Astrocyte of the cerebellum (primary cell): ENCODE data around the gene AVEN.
"Not testable (repeated sequence)": the region's sequence is repeated elsewhere in the genome, so short reads cannot be mapped to it uniquely, and the experiment has no call there.

Experiments
- DNase-seq: peaks from one replicate; pipeline ENCODE4 v3.0.0-alpha.2; 2011; ENCODE audit warnings: low read depth
- H3K4me3 ChIP-seq: 2 replicates; pipeline ENCODE4 v1.5.1; 2011; ENCODE audit warnings: mild to moderate bottlenecking, low read depth, low read length, moderate library complexity
- in situ Hi-C: cut with HindIII; loops from 2 replicates; pipeline ENCODE4 v1.10.0; 2017; ENCODE audit warnings: low sequenced_read_pairs
- TF ChIP-seq, protein P1 (sequence below): IDR thresholded peaks from 2 replicates; pipeline ENCODE4 v1.5.1; 2012; ENCODE audit warnings: low read length, low read depth, moderate library complexity, mild to moderate bottlenecking; ENCODE audit errors: missing control alignments

Gene AVEN

GRCh38 chr15:34012461-34013028 is 26.5 kb downstream of the AVEN start:
- H3K4me3 ChIP-seq: no peak overlapping the region
- TF ChIP-seq, protein P1, sequence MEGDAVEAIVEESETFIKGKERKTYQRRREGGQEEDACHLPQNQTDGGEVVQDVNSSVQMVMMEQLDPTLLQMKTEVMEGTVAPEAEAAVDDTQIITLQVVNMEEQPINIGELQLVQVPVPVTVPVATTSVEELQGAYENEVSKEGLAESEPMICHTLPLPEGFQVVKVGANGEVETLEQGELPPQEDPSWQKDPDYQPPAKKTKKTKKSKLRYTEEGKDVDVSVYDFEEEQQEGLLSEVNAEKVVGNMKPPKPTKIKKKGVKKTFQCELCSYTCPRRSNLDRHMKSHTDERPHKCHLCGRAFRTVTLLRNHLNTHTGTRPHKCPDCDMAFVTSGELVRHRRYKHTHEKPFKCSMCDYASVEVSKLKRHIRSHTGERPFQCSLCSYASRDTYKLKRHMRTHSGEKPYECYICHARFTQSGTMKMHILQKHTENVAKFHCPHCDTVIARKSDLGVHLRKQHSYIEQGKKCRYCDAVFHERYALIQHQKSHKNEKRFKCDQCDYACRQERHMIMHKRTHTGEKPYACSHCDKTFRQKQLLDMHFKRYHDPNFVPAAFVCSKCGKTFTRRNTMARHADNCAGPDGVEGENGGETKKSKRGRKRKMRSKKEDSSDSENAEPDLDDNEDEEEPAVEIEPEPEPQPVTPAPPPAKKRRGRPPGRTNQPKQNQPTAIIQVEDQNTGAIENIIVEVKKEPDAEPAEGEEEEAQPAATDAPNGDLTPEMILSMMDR: no peak
- in situ Hi-C loops: no loop called here
- DNase-seq: no peak

DNA sequence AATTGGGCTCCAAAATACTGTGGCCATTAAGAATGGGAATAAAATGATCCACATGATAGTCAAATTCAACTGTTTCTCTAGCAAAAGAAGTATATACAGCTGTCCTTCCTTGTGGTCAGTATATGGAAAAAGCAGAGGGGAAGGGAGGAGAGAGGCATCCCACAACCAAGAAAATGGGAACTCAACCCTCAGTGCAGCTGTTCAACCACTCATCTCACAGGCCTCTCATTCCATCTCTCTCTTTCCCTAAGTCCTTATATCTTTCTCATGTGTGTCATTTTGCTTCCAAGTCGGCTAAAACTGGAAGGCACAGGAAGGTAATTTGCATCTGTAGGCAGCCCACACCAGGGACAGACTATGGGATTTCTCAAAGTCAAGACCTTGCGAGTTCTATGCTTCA is 27.5 kb downstream of the AVEN start:
- in situ Hi-C loops: no loop called here
- H3K4me3 ChIP-seq: no peak overlapping the region
- DNase-seq: no peak
- TF ChIP-seq, protein P1: no peak

- in situ Hi-C loops: no loop called here
- no peak for DNase-seq
- H3K4me3 ChIP-seq: no peak overlapping the region
- TF ChIP-seq, protein P1: no peak
Measured at GRCh38 chr15:34010921-34011320, 28.1 kb downstream of the AVEN start.

- no peak overlapping the region for H3K4me3 ChIP-seq
- no peak for DNase-seq
- TF ChIP-seq, protein P1: no peak
- in situ Hi-C loops: no loop called here
Measured at GRCh38 chr15:34009656-34010055, 29.3 kb downstream of the AVEN start.

- in situ Hi-C loops: no loop called here
- no peak for DNase-seq
- TF ChIP-seq, protein P1: no peak
- no peak overlapping the region for H3K4me3 ChIP-seq
Measured at GRCh38 chr15:34006381-34006780, 32.6 kb downstream of the AVEN start.

- in situ Hi-C loops: no loop called here
Measured at GRCh38 chr15:34001536-34001935, 37.5 kb downstream of the AVEN start.

DNA sequence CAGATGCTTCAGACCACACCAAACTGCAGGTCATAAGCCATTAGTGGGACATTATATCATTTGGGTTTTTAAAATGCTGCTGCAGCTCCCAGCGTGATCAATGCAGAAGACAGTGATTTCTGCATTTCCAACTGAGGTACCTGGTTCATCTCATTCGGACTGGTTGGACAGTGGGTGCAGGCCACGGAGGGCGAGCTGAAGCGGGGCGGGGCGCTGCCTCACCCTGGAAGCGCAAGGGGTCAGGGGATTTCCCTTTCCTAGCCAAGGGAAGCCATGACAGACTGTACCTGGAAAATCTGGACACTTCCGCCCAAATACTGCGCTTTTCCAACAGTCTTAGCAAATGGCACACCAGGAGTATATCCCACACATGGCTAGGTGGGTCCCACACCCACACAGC is 43.3 kb downstream of the AVEN start:
- H3K4me3 ChIP-seq, DNase-seq, in situ Hi-C loops: not testable (repeated sequence)

More at GRCh38 chr15:34001536-34001935, 37.5 kb downstream of the AVEN start:
- TF ChIP-seq, protein P1: no peak
- H3K4me3 ChIP-seq: no peak overlapping the region
- DNase-seq: no peak
